ENCODE measurements around the gene SLC37A4. TPM values are rescaled to one million over a fixed set of nuclear protein-coding genes. Genes with fewer than 3 reads are reported as not detected.
A peak's percentile ranks its signal among the peaks of the same experiment; 100 is the strongest.

The SLC37A4 gene
- total and polyA plus RNA-seq, 10 of the 15 experiments (the other 5 are each of a cell fraction or from before 2014, with no cell fraction given) = 11.6 to 29.7 (median 20.4) TPM

DNA sequence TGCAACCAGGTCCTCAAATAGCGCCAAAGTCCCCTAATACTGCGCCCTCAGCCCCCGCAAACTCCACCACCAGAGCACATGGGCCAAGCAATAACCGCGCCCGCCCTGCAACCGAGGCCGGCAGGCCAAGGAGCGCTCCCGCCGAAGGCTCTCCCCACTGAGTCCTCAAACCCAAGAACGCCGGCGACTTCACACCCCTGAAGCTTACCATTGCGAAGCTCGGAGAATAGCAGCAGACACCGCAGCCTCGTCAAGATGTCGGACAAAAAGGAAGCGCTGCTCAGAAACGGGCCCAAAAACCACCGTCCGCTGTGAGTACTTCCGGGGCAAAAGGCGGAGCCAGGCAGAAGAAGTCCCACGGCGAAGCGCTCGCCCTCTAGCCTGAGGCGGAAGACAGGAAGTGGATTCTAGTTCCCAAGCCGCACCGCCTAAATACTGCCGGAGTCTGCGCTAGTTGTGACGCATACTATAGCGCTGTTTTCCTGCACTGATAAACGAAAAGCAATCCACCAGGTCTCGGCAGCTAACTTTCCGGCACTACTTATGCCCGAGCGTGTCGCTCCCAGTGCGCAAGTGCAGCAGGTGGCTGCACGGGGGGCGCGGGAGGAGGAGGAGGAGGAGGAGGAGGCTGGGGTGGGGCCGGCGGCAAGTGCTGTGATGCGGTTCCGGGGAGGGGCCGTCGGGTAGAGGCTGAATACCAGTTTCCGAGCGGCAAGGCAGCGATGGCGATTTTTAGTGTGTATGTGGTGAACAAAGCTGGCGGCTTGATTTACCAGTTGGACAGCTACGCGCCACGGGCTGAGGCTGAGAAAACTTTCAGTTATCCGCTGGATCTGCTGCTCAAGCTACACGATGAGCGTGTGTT is 12.4 kb downstream of the SLC37A4 start, which contains the start of the genes RPS25 and TRAPPC4 (continued):
- TF ChIP-seq ZSCAN29 (IDR thresholded peaks at IDR 0.05) = no peak
- no peak for TF ChIP-seq BMI1 (IDR thresholded peaks at IDR 0.05; ENCODE audit: borderline replicate concordance)
- TF ChIP-seq EP300 (IDR thresholded peaks at IDR 0.05; ENCODE audit: borderline replicate concordance in 1 of 2, control insufficient read depth in 1 of 2, low read depth in 2 of 2, low read length in 2 of 2) = no peak; a peak in 1 of 4 replicates
- TF ChIP-seq RAD51 (IDR thresholded peaks at IDR 0.05) = no peak
- TF ChIP-seq TCF7 (IDR thresholded peaks at IDR 0.05; ENCODE audit: borderline replicate concordance) = no peak
- TF ChIP-seq ZNF24 (IDR thresholded peaks at IDR 0.05) = no peak
- TF ChIP-seq CREB1 (IDR thresholded peaks at IDR 0.05; ENCODE audit: low read depth) = peak; percentile 92
- TF ChIP-seq, protein P1, sequence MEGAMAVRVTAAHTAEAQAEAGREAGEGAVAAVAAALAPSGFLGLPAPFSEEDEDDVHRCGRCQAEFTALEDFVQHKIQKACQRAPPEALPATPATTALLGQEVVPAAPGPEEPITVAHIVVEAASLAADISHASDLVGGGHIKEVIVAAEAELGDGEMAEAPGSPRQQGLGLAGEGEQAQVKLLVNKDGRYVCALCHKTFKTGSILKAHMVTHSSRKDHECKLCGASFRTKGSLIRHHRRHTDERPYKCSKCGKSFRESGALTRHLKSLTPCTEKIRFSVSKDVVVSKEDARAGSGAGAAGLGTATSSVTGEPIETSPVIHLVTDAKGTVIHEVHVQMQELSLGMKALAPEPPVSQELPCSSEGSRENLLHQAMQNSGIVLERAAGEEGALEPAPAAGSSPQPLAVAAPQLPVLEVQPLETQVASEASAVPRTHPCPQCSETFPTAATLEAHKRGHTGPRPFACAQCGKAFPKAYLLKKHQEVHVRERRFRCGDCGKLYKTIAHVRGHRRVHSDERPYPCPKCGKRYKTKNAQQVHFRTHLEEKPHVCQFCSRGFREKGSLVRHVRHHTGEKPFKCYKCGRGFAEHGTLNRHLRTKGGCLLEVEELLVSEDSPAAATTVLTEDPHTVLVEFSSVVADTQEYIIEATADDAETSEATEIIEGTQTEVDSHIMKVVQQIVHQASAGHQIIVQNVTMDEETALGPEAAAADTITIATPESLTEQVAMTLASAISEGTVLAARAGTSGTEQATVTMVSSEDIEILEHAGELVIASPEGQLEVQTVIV (IDR thresholded peaks at IDR 0.05; ENCODE audit: borderline replicate concordance, partially characterized antibody) = peak; percentile 91
- TF ChIP-seq POLR2A (IDR thresholded peaks at IDR 0.05; ENCODE audit: low read depth, low read length) = peak; percentile 95
- TF ChIP-seq SPI1 (IDR thresholded peaks at IDR 0.05; ENCODE audit: borderline replicate concordance, insufficient read depth, low read depth, low read length) = peak; percentile 77; the same call in 1 of the 2 replicates
- TF ChIP-seq CBX5 (IDR thresholded peaks at IDR 0.05; ENCODE audit: low read depth) = no peak
- no peak for TF ChIP-seq TBL1XR1 (IDR thresholded peaks at IDR 0.05; ENCODE audit: low read depth, low read length)
- TF ChIP-seq IKZF1 (conservative IDR thresholded peaks at IDR 0.05) = peak; percentile 86
- TF ChIP-seq TAF1 (IDR thresholded peaks at IDR 0.05; ENCODE audit: borderline replicate concordance, low read depth, low read length) = peak; percentile 96
- TF ChIP-seq ZBED1 (IDR thresholded peaks at IDR 0.05; ENCODE audit: borderline replicate concordance) = no peak
- TF ChIP-seq IKZF2 (IDR thresholded peaks at IDR 0.05) = peak in 1 of 2 experiments; percentile 41; a peak in 1 of 4 replicates
- TF ChIP-seq POLR2AphosphoS5 (IDR thresholded peaks at IDR 0.05; ENCODE audit: low read length) = peak; percentile 98
- TF ChIP-seq PML (IDR thresholded peaks at IDR 0.05; ENCODE audit: low read length) = peak; percentile 97
- TF ChIP-seq JUND (IDR thresholded peaks at IDR 0.05; ENCODE audit: low read depth, low read length) = no peak
- no peak for TF ChIP-seq ESRRA (IDR thresholded peaks at IDR 0.05; ENCODE audit: low read length)
- TF ChIP-seq, protein P2, sequence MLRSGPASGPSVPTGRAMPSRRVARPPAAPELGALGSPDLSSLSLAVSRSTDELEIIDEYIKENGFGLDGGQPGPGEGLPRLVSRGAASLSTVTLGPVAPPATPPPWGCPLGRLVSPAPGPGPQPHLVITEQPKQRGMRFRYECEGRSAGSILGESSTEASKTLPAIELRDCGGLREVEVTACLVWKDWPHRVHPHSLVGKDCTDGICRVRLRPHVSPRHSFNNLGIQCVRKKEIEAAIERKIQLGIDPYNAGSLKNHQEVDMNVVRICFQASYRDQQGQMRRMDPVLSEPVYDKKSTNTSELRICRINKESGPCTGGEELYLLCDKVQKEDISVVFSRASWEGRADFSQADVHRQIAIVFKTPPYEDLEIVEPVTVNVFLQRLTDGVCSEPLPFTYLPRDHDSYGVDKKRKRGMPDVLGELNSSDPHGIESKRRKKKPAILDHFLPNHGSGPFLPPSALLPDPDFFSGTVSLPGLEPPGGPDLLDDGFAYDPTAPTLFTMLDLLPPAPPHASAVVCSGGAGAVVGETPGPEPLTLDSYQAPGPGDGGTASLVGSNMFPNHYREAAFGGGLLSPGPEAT (IDR thresholded peaks at IDR 0.05; ENCODE audit: low read depth) = peak; percentile 82
- peak; percentile 62 for TF ChIP-seq SP1 (IDR thresholded peaks at IDR 0.05; ENCODE audit: low read depth, low read length)
- TF ChIP-seq TCF12 (IDR thresholded peaks at IDR 0.05; ENCODE audit: low read depth, low read length) = 0 out of 2 replicates have a peak, but pooled peaks have one; percentile 52
- TF ChIP-seq SIX5 (IDR thresholded peaks at IDR 0.05; ENCODE audit: low read depth, low read length, severe bottlenecking) = peak; percentile 68
- TF ChIP-seq RB1 (IDR thresholded peaks at IDR 0.05; ENCODE audit: borderline replicate concordance) = peak; percentile 64; the same call in 1 of the 2 replicates
- no peak for TF ChIP-seq NFXL1 (IDR thresholded peaks at IDR 0.05; ENCODE audit: borderline replicate concordance)
- TF ChIP-seq CREM (IDR thresholded peaks at IDR 0.05; ENCODE audit: low read depth) = peak; percentile 87
- no peak for TF ChIP-seq WRNIP1 (IDR thresholded peaks at IDR 0.05; ENCODE audit: borderline replicate concordance, low read depth, low read length)
